Urinary bladder (tissue), 4 donors: ENCODE results near the gene TVP23A. TPM values are rescaled to one million over a fixed set of nuclear protein-coding genes. Genes with fewer than 3 reads are reported as not detected.

ENCODE experiments used
- DNase-seq: peaks from one replicate; pipeline ENCODE4 v3.0.0-alpha.2; 2015; ENCODE audit errors: extremely low spot score
- H3K27ac ChIP-seq: one replicate; pipeline ENCODE4 v1.5.1; 2013; ENCODE audit warnings: low read depth, mild to moderate bottlenecking, moderate library complexity
- H3K36me3 ChIP-seq: one replicate; pipeline ENCODE4 v1.6.1; 2013; ENCODE audit warnings: mild to moderate bottlenecking, moderate library complexity; ENCODE audit not compliant: insufficient read depth
- H3K4me1 ChIP-seq: one replicate; pipeline ENCODE4 v1.6.1; 2013; ENCODE audit warnings: mild to moderate bottlenecking, moderate library complexity; ENCODE audit not compliant: insufficient read depth
- H3K4me3 ChIP-seq: one replicate; pipeline ENCODE4 v1.5.1; 2013; ENCODE audit warnings: low read depth, low read length
- WGBS: extraction: QIAGEN DNeasy Blood & Tissue Kit; methylation state at CpG from one replicate; pipeline ENCODE4 v1.1.7; 2013; 5-methylcytosine and 5-hydroxymethylcytosine counted together
- polyA plus RNA-seq: library from polyadenylated mRNA; stranded (reverse); fragments of 200-250 nt; gene quantifications from one replicate; pipeline ENCODE4 v1.2.3, GENCODE V29; 2013
- total RNA-seq: library from RNA; depleted of rRNA; stranded (reverse); fragments of >200 nt; gene quantifications from one replicate; pipeline ENCODE4 v1.2.3, GENCODE V29; 2014
- donor health status: healthy with polysubstance abuse.
- donor health status: healthy.

TVP23A gene
- 3.7 TPM for total RNA-seq
- 0.53 TPM for polyA plus RNA-seq

- Histone ChIP-seq H3K27ac (no peak within 1 kb of the TSS), H3K4me1 (no peaks in the 10 kb centered on the region), H3K4me3 (peak within 1 kb of the TSS; percentile 26), H3K36me3 (no peaks in the 10 kb centered on the region)
- no peak for DNase-seq
- 20% methylated on average over 64 of the region's 64 CpGs for WGBS
Measured at GRCh38 chr16:10817963-10818941, at the start of gene TVP23A. TSS of gene TVP23A (minus strand) at chr16:10818794. CDS start at chr16:10818493, 301 bp downstream.

- DNase-seq: no peak
- Histone ChIP-seq H3K27ac (no peak overlapping the region), H3K4me3 (no peak overlapping the region), H3K36me3 (no peaks in the 10 kb centered on the region), H3K4me1 (no peaks in the 10 kb centered on the region)
- 76% methylated on average over 6 of the region's 6 CpGs for whole genome bisulfite sequencing
Measured at GRCh38 chr16:10868104-10868595, 49.6 kb upstream of the TVP23A start.

GRCh38 chr16:10867199-10867598 lies 48.6 kb upstream of the TVP23A start:
- no peak overlapping the region for H3K4me3 ChIP-seq
- H3K36me3 ChIP-seq: no peaks in the 10 kb centered on the region
- no peak overlapping the region for H3K27ac ChIP-seq
- no peaks in the 10 kb centered on the region for H3K4me1 ChIP-seq
- 87% methylated on average over 6 of the region's 6 CpGs for WGBS
- no peak for DNase-seq

GRCh38 chr16:10865991-10866966 lies 47.7 kb upstream of the TVP23A start:
- DNase-seq: no peak
- Histone ChIP-seq H3K4me1 (no peaks in the 10 kb centered on the region), H3K36me3 (no peaks in the 10 kb centered on the region), H3K4me3 (no peak overlapping the region), H3K27ac (no peak overlapping the region)
- WGBS: 67% methylated on average over 13 of the region's 13 CpGs

DNA sequence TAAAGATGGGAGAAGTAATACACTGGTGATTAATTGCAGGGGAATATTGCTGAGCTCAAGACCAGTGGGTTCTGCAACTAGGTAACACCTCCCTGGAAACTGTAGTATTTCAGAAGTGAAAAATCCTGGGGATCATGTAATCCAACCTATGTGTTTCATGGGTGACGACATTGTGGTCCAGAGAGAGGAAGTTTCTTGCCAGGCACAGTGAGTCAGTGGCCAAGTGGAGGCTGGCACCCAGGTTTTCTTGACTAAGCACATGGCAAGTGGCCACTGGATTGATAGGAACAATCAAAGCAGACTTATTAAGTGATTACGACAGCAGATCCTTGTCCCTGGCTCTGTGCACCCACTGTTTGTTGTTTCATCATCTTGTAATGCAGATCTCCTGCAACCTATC lies 43.8 kb upstream of the TVP23A start:
- WGBS: 67% methylated on average over 2 of the region's 2 CpGs
- no peaks in the 10 kb centered on the region for H3K4me1 ChIP-seq
- H3K4me3 ChIP-seq: no peak overlapping the region
- H3K27ac ChIP-seq: no peak overlapping the region
- H3K36me3 ChIP-seq: no peaks in the 10 kb centered on the region
- no peak for DNase-seq

- no peak for DNase-seq
- no peaks in the 10 kb centered on the region for H3K36me3 ChIP-seq
- 90% methylated on average over 6 of the region's 6 CpGs for WGBS
- no peak overlapping the region for H3K27ac ChIP-seq
- H3K4me3 ChIP-seq: no peak overlapping the region
- no peaks in the 10 kb centered on the region for H3K4me1 ChIP-seq
Measured at GRCh38 chr16:10859658-10860057, 41.1 kb upstream of the TVP23A start.

GRCh38 chr16:10859020-10859419 lies 40.4 kb upstream of the TVP23A start:
- Histone ChIP-seq H3K27ac (no peak overlapping the region), H3K4me3 (no peak overlapping the region), H3K36me3 (no peaks in the 10 kb centered on the region), H3K4me1 (no peaks in the 10 kb centered on the region)
- no peak for DNase-seq
- 78% methylated on average over 2 of the region's 2 CpGs for WGBS

GRCh38 chr16:10858203-10858602 lies 39.6 kb upstream of the TVP23A start:
- Histone ChIP-seq H3K4me1 (no peaks in the 10 kb centered on the region), H3K4me3 (no peak overlapping the region), H3K36me3 (no peaks in the 10 kb centered on the region), H3K27ac (no peak overlapping the region)
- WGBS: 72% methylated on average over 1 of the region's 1 CpG
- DNase-seq: no peak

DNA sequence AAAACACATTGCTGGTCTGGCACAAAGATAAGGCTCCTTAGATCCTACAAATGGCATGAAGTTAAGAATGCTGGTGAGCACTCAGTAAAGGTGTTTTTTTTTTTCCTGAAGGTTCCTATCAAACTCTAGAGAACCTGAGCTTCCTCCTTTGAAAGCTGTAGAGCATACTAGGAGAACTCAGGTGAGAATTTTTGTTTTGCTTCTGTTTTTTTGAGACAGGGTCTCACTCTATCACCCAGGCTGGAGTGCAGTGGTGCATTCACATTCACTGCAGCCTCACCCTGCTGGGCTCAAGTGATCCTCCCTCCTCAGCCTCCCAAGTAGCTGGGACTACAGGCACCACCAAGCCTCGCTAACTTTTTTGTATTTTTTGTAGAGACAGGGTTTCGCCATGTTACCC lies 37.4 kb upstream of the TVP23A start:
- H3K4me1 ChIP-seq: no peaks in the 10 kb centered on the region
- H3K27ac ChIP-seq: no peak overlapping the region
- H3K36me3 ChIP-seq: no peaks in the 10 kb centered on the region
- 97% methylated on average over 2 of the region's 2 CpGs for WGBS
- DNase-seq: no peak
- H3K4me3 ChIP-seq: no peak overlapping the region

GRCh38 chr16:10852948-10853347 lies 34.4 kb upstream of the TVP23A start:
- no peak for DNase-seq
- 77% methylated on average over 5 of the region's 5 CpGs for WGBS

DNA sequence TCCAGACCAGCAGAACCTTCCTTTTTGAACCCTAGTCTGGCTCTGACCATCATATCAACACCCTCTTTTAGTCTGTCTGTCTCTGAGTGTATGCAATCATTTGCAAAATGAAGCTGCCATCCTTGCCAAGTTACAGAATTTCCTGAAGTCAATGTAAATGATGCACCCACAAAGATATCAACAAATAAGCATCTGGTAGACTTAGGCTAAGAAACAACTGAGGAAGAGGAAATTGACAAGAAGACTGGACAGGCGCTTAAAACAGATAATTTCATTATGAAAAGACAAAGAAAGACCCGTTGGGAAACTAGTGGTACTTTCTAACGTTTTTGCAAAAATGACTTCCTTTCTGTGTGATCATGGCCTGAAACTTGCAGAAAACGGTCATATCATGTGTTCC lies 33.7 kb upstream of the TVP23A start:
- Histone ChIP-seq H3K36me3 (no peaks in the 10 kb centered on the region), H3K4me3 (no peak overlapping the region), H3K4me1 (no peaks in the 10 kb centered on the region), H3K27ac (no peak overlapping the region)
- WGBS: 70% methylated on average over 4 of the region's 4 CpGs
- DNase-seq: no peak

More at GRCh38 chr16:10852948-10853347, 34.4 kb upstream of the TVP23A start:
- no peaks in the 10 kb centered on the region for H3K4me1 ChIP-seq
- no peak overlapping the region for H3K27ac ChIP-seq
- no peaks in the 10 kb centered on the region for H3K36me3 ChIP-seq
- H3K4me3 ChIP-seq: no peak overlapping the region

DNA sequence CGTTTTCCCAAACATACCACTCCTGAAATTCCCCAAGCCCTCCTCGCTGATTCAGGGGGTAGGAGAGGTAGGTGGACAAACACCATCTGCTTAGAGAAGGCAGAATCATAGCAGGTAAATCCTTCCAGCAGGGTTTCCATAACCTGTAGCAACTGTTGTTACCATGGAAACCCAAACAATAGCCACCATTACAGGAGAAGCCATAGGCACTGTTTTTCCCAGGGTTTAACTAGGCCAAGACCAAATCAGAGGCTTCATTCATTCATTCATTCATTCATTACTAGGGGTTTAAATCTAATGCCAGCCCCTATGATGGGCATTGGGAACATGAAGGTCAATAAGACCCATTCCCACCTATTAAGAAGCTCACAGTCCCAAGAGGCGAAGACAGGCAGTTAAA lies 32.9 kb upstream of the TVP23A start:
- 89% methylated on average over 3 of the region's 3 CpGs for WGBS
- Histone ChIP-seq H3K36me3 (no peaks in the 10 kb centered on the region), H3K27ac (no peak overlapping the region), H3K4me3 (no peak overlapping the region), H3K4me1 (no peaks in the 10 kb centered on the region)
- DNase-seq: no peak

DNA sequence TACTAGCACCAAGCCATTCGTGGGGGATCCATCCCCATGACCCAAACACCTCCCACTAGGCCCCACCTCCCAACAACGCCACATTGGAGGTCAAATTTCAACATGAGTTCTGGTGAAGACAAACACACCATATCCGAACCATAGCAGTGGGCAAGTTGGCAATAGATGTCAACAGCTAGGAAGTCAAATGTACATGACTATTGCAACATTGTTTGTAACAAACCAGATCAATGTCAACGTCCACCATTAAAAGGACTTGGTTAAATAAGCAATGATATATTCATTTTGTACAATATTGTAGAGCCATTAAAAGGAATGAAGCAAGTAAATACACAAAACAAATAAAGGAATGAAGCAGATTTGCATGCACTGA lies 31.9 kb upstream of the TVP23A start:
- DNase-seq: no peak
- 65% methylated on average over 4 of the region's 4 CpGs for WGBS
- Histone ChIP-seq H3K4me3 (no peak overlapping the region), H3K27ac (no peak overlapping the region), H3K36me3 (no peaks in the 10 kb centered on the region), H3K4me1 (no peaks in the 10 kb centered on the region)
